ENCODE measurements around the gene SNRPA1. TPM values are rescaled to one million over a fixed set of nuclear protein-coding genes. Genes with fewer than 3 reads are reported as not detected.

The SNRPA1 gene
- total and polyA plus RNA-seq, 2 donors (not counting 1 experiment from before 2014, with no cell fraction given), result 97.7 to 113 TPM

GRCh38 chr15:101318839-101319238, 23.8 kb upstream of the SNRPA1 start:
- Mint-ChIP-seq H3K9me3 (ENCODE audit: insufficient read depth) (no peaks in the 10 kb centered on the region), H3K4me1 (peaks cover 6% of the 10 kb centered on the region), H3K4me3 (no peak overlapping the region), H3K27ac (no peak overlapping the region), H3K27me3 (peaks cover 49% of the 10 kb centered on the region)
- 53% methylated on average over 7 of the region's 7 CpGs for WGBS (ENCODE audit: insufficient coverage)
- Histone ChIP-seq H2AFZ (ENCODE audit: insufficient read depth, low read depth, low read length, poor library complexity, severe bottlenecking) (no peak overlapping the region), H3K4me2 (replicated peaks; ENCODE audit: low read depth, low read length, poor library complexity, severe bottlenecking) (no peak overlapping the region), H3K36me3 (replicated peaks in 1 of 2; ENCODE audit: control extremely low read depth in 1 of 2, control insufficient read depth in 1 of 2, extremely low read depth in 1 of 2, insufficient read depth in 2 of 2, low read length in 1 of 2) (no peaks in the 10 kb centered on the region), H3K27me3 (replicated peaks in 1 of 4; ENCODE audit: control extremely low read depth in 1 of 4, control insufficient read depth in 3 of 4, insufficient read depth in 4 of 4, low read length in 3 of 4) (peaks cover 0 to 32% (median 11%) of the 10 kb centered on the region in 4 experiments), H3K4me1 (ENCODE audit: control insufficient read depth in 2 of 2, insufficient read depth in 2 of 2, low read length in 2 of 2) (peaks cover 7 to 9% of the 10 kb centered on the region in 2 donors), H4K20me1 (ENCODE audit: control insufficient read depth, insufficient read depth, low read length, poor library complexity, severe bottlenecking) (no peaks in the 10 kb centered on the region), H3K9ac (ENCODE audit: low read length) (no peak overlapping the region), H3K27ac (ENCODE audit: low read length in 2 of 2) (no peak overlapping the region), H3K79me2 (ENCODE audit: control insufficient read depth, insufficient read depth, low read length) (no peaks in the 10 kb centered on the region), H3K4me3 (ENCODE audit: control extremely low read depth in 1 of 5, extremely low read depth in 1 of 5, insufficient read depth in 1 of 5, low read depth in 2 of 5, low read length in 4 of 5) (no peak overlapping the region), H3K9me3 (ENCODE audit: control extremely low read depth in 1 of 3, control insufficient read depth in 2 of 3, insufficient read depth in 1 of 3, low read length in 2 of 3) (peaks cover 0 to 12% (median 0%) of the 10 kb centered on the region in 3 donors)
- ChIA-PET CTCF (interaction anchor here (1.0 kb wide), 1 partner anchor 323 kb away, joined by 4 read pairs; no protein-coding TSS in a partner anchor), POLR2A (no interaction called here)
- DNase-seq (no peak), ATAC-seq (ENCODE audit: low read depth) (no peak)
- intact Hi-C loops (cut with micrococcal nuclease), result no loop called here
- TF ChIP-seq CTCF (IDR thresholded peaks at IDR 0.05) (no peak), EZH2 (IDR thresholded peaks at IDR 0.05; ENCODE audit: borderline replicate concordance, insufficient read depth, low read depth, low read length, poor library complexity, severe bottlenecking) (no peak)

GRCh38 chr15:101318147-101318819, 23.2 kb upstream of the SNRPA1 start:
- Histone ChIP-seq H3K27me3 (replicated peaks in 1 of 4; ENCODE audit: control extremely low read depth in 1 of 4, control insufficient read depth in 3 of 4, insufficient read depth in 4 of 4, low read length in 3 of 4) (peaks cover 0 to 32% (median 11%) of the 10 kb centered on the region in 4 experiments), H3K9me3 (ENCODE audit: control extremely low read depth in 1 of 3, control insufficient read depth in 2 of 3, insufficient read depth in 1 of 3, low read length in 2 of 3) (peaks cover 0 to 12% (median 0%) of the 10 kb centered on the region in 3 donors), H3K36me3 (replicated peaks in 1 of 2; ENCODE audit: control extremely low read depth in 1 of 2, control insufficient read depth in 1 of 2, extremely low read depth in 1 of 2, insufficient read depth in 2 of 2, low read length in 1 of 2) (no peaks in the 10 kb centered on the region), H3K27ac (ENCODE audit: low read length in 2 of 2) (no peak overlapping the region), H3K79me2 (ENCODE audit: control insufficient read depth, insufficient read depth, low read length) (no peaks in the 10 kb centered on the region), H3K4me2 (replicated peaks; ENCODE audit: low read depth, low read length, poor library complexity, severe bottlenecking) (no peak overlapping the region), H4K20me1 (ENCODE audit: control insufficient read depth, insufficient read depth, low read length, poor library complexity, severe bottlenecking) (no peaks in the 10 kb centered on the region), H2AFZ (ENCODE audit: insufficient read depth, low read depth, low read length, poor library complexity, severe bottlenecking) (no peak overlapping the region), H3K4me1 (ENCODE audit: control insufficient read depth in 2 of 2, insufficient read depth in 2 of 2, low read length in 2 of 2) (peaks cover 7 to 9% of the 10 kb centered on the region in 2 donors), H3K9ac (ENCODE audit: low read length) (no peak overlapping the region), H3K4me3 (ENCODE audit: control extremely low read depth in 1 of 5, extremely low read depth in 1 of 5, insufficient read depth in 1 of 5, low read depth in 2 of 5, low read length in 4 of 5) (no peak overlapping the region)
- no peak overlapping the region for H3K4me3 Mint-ChIP-seq
- peaks cover 6% of the 10 kb centered on the region for H3K4me1 Mint-ChIP-seq
- H3K27ac Mint-ChIP-seq, result no peak overlapping the region
- WGBS (ENCODE audit: insufficient coverage), result 86% methylated on average over 19 of the region's 20 CpGs
- ChIA-PET CTCF (interaction anchor here (1.0 to 1.7 kb wide), 2 partner anchors 15 to 323 kb away, joined by 4 to 7 read pairs; no protein-coding TSS in a partner anchor), POLR2A (no interaction called here)
- H3K27me3 Mint-ChIP-seq, result peaks cover 51% of the 10 kb centered on the region
- TF ChIP-seq EZH2 (IDR thresholded peaks at IDR 0.05; ENCODE audit: borderline replicate concordance, insufficient read depth, low read depth, low read length, poor library complexity, severe bottlenecking) (no peak), CTCF (IDR thresholded peaks at IDR 0.05) (no peak)
- intact Hi-C loops (cut with micrococcal nuclease), result no loop called here
- H3K9me3 Mint-ChIP-seq (ENCODE audit: insufficient read depth), result no peaks in the 10 kb centered on the region
- ATAC-seq (ENCODE audit: low read depth) (no peak), DNase-seq (no peak)

All from B cell (primary cell).